Measurements from ENCODE around the gene LRRC4C. TPM values are rescaled to one million over a fixed set of nuclear protein-coding genes. Genes with fewer than 3 reads are reported as not detected.

Gene LRRC4C
- total RNA-seq, 4 donors from 2014 or later: 1.5 to 2.8 (median 1.7) TPM

DNA sequence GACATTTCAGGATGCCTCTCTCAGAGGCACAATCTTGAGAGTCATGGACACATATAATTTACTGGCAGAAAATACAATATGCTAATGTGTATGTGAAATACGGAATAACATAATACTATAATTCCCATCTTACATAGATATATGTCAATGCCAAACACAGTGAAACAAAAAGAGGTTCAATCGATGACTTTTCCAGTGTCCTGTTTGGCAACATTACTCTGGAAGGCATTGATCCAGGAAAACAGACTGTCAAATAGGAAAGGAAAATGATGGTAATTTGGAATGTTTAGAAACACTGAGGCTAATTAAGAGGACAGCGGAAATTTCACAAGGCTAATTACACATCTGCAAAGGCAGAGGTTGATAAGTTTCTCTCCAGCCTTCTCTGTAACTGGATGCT, 942.3 kb downstream of the LRRC4C start:
- TF ChIP-seq, protein P1, sequence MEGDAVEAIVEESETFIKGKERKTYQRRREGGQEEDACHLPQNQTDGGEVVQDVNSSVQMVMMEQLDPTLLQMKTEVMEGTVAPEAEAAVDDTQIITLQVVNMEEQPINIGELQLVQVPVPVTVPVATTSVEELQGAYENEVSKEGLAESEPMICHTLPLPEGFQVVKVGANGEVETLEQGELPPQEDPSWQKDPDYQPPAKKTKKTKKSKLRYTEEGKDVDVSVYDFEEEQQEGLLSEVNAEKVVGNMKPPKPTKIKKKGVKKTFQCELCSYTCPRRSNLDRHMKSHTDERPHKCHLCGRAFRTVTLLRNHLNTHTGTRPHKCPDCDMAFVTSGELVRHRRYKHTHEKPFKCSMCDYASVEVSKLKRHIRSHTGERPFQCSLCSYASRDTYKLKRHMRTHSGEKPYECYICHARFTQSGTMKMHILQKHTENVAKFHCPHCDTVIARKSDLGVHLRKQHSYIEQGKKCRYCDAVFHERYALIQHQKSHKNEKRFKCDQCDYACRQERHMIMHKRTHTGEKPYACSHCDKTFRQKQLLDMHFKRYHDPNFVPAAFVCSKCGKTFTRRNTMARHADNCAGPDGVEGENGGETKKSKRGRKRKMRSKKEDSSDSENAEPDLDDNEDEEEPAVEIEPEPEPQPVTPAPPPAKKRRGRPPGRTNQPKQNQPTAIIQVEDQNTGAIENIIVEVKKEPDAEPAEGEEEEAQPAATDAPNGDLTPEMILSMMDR (IDR thresholded peaks at IDR 0.05): no peak
- TF ChIP-seq POLR2A (IDR thresholded peaks at IDR 0.05) (no peak), POLR2AphosphoS5 (IDR thresholded peaks at IDR 0.05) (no peak), EP300 (IDR thresholded peaks at IDR 0.05) (no peak)
- Histone ChIP-seq H3K27ac (no peak overlapping the region), H3K27me3 (no peaks in the 10 kb centered on the region), H3K36me3 (no peaks in the 10 kb centered on the region), H3K9me3 (no peaks in the 10 kb centered on the region), H3K4me3 (no peak overlapping the region), H3K4me1 (no peaks in the 10 kb centered on the region)
- 81 to 92% methylated on average over 2 to 3 of the region's 3 CpGs for WGBS, 2 donors (ENCODE audit: low coverage in 1 of 2)
- no peak for ATAC-seq

DNA sequence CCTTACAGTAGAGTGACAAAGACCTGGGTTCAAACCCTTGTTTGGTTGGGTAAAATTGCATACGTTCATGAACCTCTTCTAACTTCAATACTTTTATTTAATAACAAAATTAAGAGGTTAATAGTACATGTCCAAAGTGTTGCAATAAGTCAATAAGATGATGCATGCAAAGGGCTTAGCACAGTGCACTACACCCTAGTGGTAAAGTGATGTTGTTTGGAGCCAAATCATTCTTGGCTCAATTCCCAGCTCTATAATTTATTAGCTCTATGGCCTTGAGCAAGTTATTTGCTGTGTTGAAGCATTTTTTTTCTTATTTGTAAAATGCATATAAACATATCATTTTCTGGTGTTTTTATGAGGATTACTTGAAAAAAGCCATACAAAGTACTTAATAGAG, 945.3 kb downstream of the LRRC4C start:
- Histone ChIP-seq H3K27ac (no peak overlapping the region), H3K9me3 (peaks cover 0 to 8% (median 0%) of the 10 kb centered on the region in 3 donors), H3K4me1 (no peaks in the 10 kb centered on the region), H3K36me3 (no peaks in the 10 kb centered on the region), H3K27me3 (no peaks in the 10 kb centered on the region), H3K4me3 (no peak overlapping the region)
- ATAC-seq: no peak
- TF ChIP-seq, protein P1 (IDR thresholded peaks at IDR 0.05): no peak
- TF ChIP-seq POLR2AphosphoS5 (IDR thresholded peaks at IDR 0.05): no peak
- 33 to 52% methylated on average over 1 of the region's 1 CpG for WGBS, 2 donors (ENCODE audit: low coverage in 1 of 2)

DNA sequence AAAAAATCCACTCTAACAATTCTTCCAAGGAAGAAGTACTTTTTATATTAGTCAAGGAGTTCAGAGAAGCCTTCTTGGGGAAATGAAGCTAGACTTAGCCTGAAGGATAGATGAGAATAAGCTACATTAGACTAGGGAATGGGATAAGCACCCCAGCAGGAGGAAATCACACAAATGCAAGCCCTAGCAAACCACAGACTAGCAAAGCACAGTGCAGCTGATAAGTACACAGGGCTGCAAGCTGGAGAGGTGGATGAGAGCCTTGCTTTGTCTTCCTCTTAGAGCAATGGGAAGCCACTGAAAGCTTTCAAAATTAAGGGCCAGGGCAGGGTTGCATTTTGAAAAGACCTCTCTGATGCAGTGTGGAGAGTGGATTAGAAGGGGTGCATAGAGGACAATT, 946.2 kb downstream of the LRRC4C start:
- H3K27ac ChIP-seq: no peak overlapping the region
- no peaks in the 10 kb centered on the region for H3K27me3 ChIP-seq
- no peaks in the 10 kb centered on the region for H3K4me1 ChIP-seq
- ATAC-seq: no peak
- H3K9me3 ChIP-seq: peaks cover 0 to 8% (median 0%) of the 10 kb centered on the region in 3 donors
- no peak for TF ChIP-seq POLR2AphosphoS5 (IDR thresholded peaks at IDR 0.05)
- TF ChIP-seq EP300 (IDR thresholded peaks at IDR 0.05): no peak
- H3K4me3 ChIP-seq: no peak overlapping the region
- H3K36me3 ChIP-seq: no peaks in the 10 kb centered on the region

DNA sequence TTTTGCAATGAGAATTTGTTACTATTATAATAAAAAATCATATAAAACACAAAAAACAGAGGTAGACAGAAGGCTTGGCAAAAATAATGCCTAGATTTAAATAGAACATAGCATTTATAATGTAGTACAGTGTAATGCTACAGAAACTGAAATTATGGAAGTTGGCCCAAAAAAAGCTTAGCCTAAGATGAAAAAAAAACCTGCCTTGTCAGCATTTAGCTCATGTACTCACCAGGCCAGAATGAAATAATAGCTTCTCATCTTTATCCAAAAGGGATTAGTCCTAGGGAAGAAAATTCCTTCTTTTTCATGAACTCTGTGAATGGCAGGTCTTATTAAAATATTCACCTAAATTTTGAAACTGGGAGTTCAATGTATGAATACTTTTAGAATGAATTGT, 951.1 kb downstream of the LRRC4C start:
- Histone ChIP-seq H3K4me3 (no peak overlapping the region), H3K4me1 (no peaks in the 10 kb centered on the region), H3K27ac (no peak overlapping the region), H3K27me3 (no peaks in the 10 kb centered on the region), H3K36me3 (no peaks in the 10 kb centered on the region), H3K9me3 (peaks cover 0 to 8% (median 0%) of the 10 kb centered on the region in 3 donors)
- TF ChIP-seq POLR2AphosphoS5 (IDR thresholded peaks at IDR 0.05): no peak
- no peak for TF ChIP-seq EP300 (IDR thresholded peaks at IDR 0.05)
- TF ChIP-seq POLR2A (IDR thresholded peaks at IDR 0.05): no peak
- TF ChIP-seq, protein P1 (IDR thresholded peaks at IDR 0.05): no peak
- ATAC-seq: no peak

DNA sequence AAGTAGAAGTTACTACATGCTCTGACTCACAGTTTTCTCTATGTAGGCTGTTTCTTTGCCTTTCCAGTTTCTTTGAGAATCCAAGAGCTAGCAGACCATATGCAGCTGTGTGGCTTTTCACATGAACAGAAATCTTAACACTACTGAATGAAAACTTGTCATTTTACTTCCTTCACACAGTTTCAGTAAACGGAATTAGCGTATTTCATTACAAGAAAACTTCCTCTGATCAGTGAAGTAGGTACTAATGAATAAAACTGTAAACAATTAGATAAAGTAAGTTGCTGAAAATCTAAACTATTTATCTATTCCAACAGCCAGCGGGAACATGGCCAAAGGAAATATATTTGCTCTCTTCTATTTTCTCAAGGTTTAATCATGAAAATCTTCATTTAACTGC, 953.2 kb downstream of the LRRC4C start:
- no peak for ATAC-seq
- 49% methylated on average over 3 of the region's 3 CpGs for WGBS, 2 donors (ENCODE audit: low coverage in 1 of 2)
- TF ChIP-seq POLR2AphosphoS5 (IDR thresholded peaks at IDR 0.05) (no peak), POLR2A (IDR thresholded peaks at IDR 0.05) (no peak), EP300 (IDR thresholded peaks at IDR 0.05) (no peak)
- TF ChIP-seq, protein P1 (IDR thresholded peaks at IDR 0.05): no peak

DNA sequence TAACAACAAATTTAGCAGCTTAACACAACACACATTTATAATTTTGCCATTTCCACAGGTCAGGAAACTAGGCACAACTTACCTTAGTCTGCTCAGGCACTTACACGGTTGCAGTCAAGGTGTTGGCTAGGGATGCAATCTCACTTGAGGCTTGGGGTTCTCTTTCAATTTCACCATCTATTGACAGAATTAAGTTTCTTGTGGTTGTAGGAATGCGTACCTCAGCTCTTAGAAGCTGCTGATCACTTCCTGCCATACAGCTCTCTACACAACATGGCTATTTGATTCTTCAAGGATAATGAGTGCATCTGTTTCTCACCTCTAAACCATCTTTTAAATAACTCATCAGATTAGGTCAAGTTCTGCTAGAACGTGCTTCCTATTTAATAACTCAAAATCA, 968.1 kb downstream of the LRRC4C start:
- Histone ChIP-seq H3K4me3 (no peak overlapping the region), H3K27me3 (no peaks in the 10 kb centered on the region), H3K36me3 (no peaks in the 10 kb centered on the region), H3K27ac (no peak overlapping the region), H3K9me3 (no peaks in the 10 kb centered on the region), H3K4me1 (no peaks in the 10 kb centered on the region)
- ATAC-seq: no peak
- TF ChIP-seq EP300 (IDR thresholded peaks at IDR 0.05) (no peak), POLR2A (IDR thresholded peaks at IDR 0.05) (no peak), POLR2AphosphoS5 (IDR thresholded peaks at IDR 0.05) (no peak)
- TF ChIP-seq, protein P1 (IDR thresholded peaks at IDR 0.05): no peak
- 66 to 89% methylated on average over 3 of the region's 3 CpGs for WGBS, 2 donors (ENCODE audit: low coverage in 1 of 2)

More for the DNA sequence above, 953.2 kb downstream of the LRRC4C start:
- Histone ChIP-seq H3K4me1 (no peaks in the 10 kb centered on the region), H3K27me3 (no peaks in the 10 kb centered on the region), H3K27ac (no peak overlapping the region), H3K36me3 (no peaks in the 10 kb centered on the region), H3K4me3 (no peak overlapping the region), H3K9me3 (peaks cover 0 to 9% (median 0%) of the 10 kb centered on the region in 3 donors)

Data from gastroesophageal sphincter (tissue), 4 donors.